Limb (tissue), 2 donors: Measurements from ENCODE around the gene TBC1D16.
"Not testable (repeated sequence)": the region's sequence is repeated elsewhere in the genome, so short reads cannot be mapped to it uniquely, and the experiment has no call there.

Experiments
- DNase-seq, 2 donors: peaks; one replicate each; pipeline ENCODE4 v3.0.0-alpha.2; 2016; ENCODE audit errors: extremely low spot score in 2 of 2

Gene TBC1D16

GRCh38 chr17:80053102-80053501 lies 17.4 kb upstream of the TBC1D16 start:
- DNase-seq = no peak

- no peak for DNase-seq
Observed at GRCh38 chr17:80051681-80052080, 16.0 kb upstream of the TBC1D16 start.

GRCh38 chr17:80050706-80051105 lies 15.0 kb upstream of the TBC1D16 start:
- DNase-seq = no peak

- no peak for DNase-seq
Observed at GRCh38 chr17:80049986-80050385, 14.3 kb upstream of the TBC1D16 start.

- no peak for DNase-seq
Observed at GRCh38 chr17:80047176-80047575, 11.5 kb upstream of the TBC1D16 start.

GRCh38 chr17:80046709-80047108 lies 11.0 kb upstream of the TBC1D16 start:
- not testable (repeated sequence) for DNase-seq

GRCh38 chr17:80045703-80046102 lies 10.0 kb upstream of the TBC1D16 start:
- DNase-seq = no peak

- no peak for DNase-seq
Observed at GRCh38 chr17:80043963-80044362, 8.3 kb upstream of the TBC1D16 start.

- DNase-seq = no peak
Observed at GRCh38 chr17:80036715-80037477, 1.2 kb upstream of the TBC1D16 start.

GRCh38 chr17:80035937-80036714 lies 454 bp upstream of the TBC1D16 start, which contains the start of gene CCDC40:
TSS of gene CCDC40 (plus strand) at chr17:80036642. CDS start at chr17:80036663, 21 bp downstream.
- peak; percentile 81 to 92 for DNase-seq

- DNase-seq = peak in 1 of 2 donors; percentile 75
Observed at GRCh38 chr17:80034791-80035686, 633 bp downstream of the TBC1D16 start.

GRCh38 chr17:80033840-80034239 lies 1.8 kb downstream of the TBC1D16 start:
- no peak for DNase-seq

GRCh38 chr17:80032614-80033171 lies 3.0 kb downstream of the TBC1D16 start:
- DNase-seq = no peak

- no peak for DNase-seq
Observed at GRCh38 chr17:80031691-80032430, 3.8 kb downstream of the TBC1D16 start.

GRCh38 chr17:80030730-80031410 lies 4.8 kb downstream of the TBC1D16 start:
- no peak for DNase-seq

- DNase-seq = peak; percentile 79 to 82
Observed at GRCh38 chr17:80029258-80029974, 6.3 kb downstream of the TBC1D16 start.

- no peak for DNase-seq
Observed at GRCh38 chr17:80028030-80028429, 7.6 kb downstream of the TBC1D16 start.

GRCh38 chr17:80027043-80027435 lies 8.6 kb downstream of the TBC1D16 start:
- no peak for DNase-seq

GRCh38 chr17:80026359-80027042 lies 9.2 kb downstream of the TBC1D16 start:
- DNase-seq = no peak
